Transverse colon (tissue), 4 donors: ENCODE measurements around the gene MSH2. TPM values are rescaled to one million over a fixed set of nuclear protein-coding genes. Genes with fewer than 3 reads are reported as not detected.

Source experiments
- DNase-seq: peaks from one replicate; pipeline ENCODE4 v3.0.0-alpha.2; 2019
- H3K27ac ChIP-seq, 4 donors: fragments of 200-600 bp; sonication (generic); 2 replicates each; pipeline ENCODE4 v1.5.1; 2016 to 2018; ENCODE audit warnings: inconsistent platforms in 4 of 4
- H3K27me3 ChIP-seq: fragments of 200-600 bp; sonication (generic); 2 replicates; pipeline ENCODE4 v1.5.1; 2017; ENCODE audit warnings: inconsistent platforms
- H3K36me3 ChIP-seq, 4 donors: fragments of 200-600 bp; sonication (generic); 2 replicates each; pipeline ENCODE4 v1.5.1; 2017 to 2019; ENCODE audit warnings: inconsistent platforms in 4 of 4
- H3K4me1 ChIP-seq, 4 donors: fragments of 200-600 bp; sonication (generic); 2 replicates each; pipeline ENCODE4 v1.5.1; 2017 to 2020; ENCODE audit warnings: inconsistent platforms in 4 of 4
- H3K4me3 ChIP-seq, 4 donors: fragments of 200-600 bp; sonication (generic); 1 replicate in 1 of 4; 2 replicates in 3 of 4; pipeline versions ENCODE4 v1.5.1 to v1.6.1; 2017 to 2019; ENCODE audit warnings: inconsistent platforms in 4 of 4
- H3K9me3 ChIP-seq, 2 donors: fragments of 200-600 bp; sonication (generic); 2 replicates each; pipeline ENCODE4 v1.5.1; 2017 to 2019; ENCODE audit warnings: inconsistent platforms in 2 of 2
- EP300 ChIP-seq: sonication (generic); formaldehyde crosslinking; IDR thresholded peaks from one replicate; pipeline ENCODE4 v1.6.1; 2017; ENCODE audit warnings: antibody characterized with exemption, low read depth
- POLR2A ChIP-seq: fragments of 450-650 bp; IDR thresholded peaks from one replicate; pipeline ENCODE4 v1.6.1; 2016; ENCODE audit warnings: antibody characterized with exemption, mild to moderate bottlenecking, moderate library complexity
- POLR2AphosphoS5 ChIP-seq, 3 donors: sonication (generic); formaldehyde crosslinking; IDR thresholded peaks; one replicate each; pipeline ENCODE4 v1.6.1; 2016; ENCODE audit warnings: antibody characterized with exemption in 3 of 3
- WGBS, 2 donors: methylation state at CpG; one replicate each; pipeline ENCODE4 v1.1.5; 2018; ENCODE audit warnings: low coverage in 1 of 2; 5-methylcytosine and 5-hydroxymethylcytosine counted together
- in situ Hi-C, 4 donors: fragments of 200-750 bp; cut with MboI; loops; one replicate each; pipeline versions ENCODE4 v1.15.0 to v1.15.1; 2017; ENCODE audit warnings: low sequenced_read_pairs in 3 of 4, low pct_ligation_motif_present in 1 of 4, low pct_unique_long_range_greater_than_20kb in 1 of 4
- intact Hi-C: fragments of 100-400 bp; cut with DNase I; formaldehyde crosslinking; loops from one replicate; pipeline ENCODE4 v1.15.1; 2023; ENCODE audit warnings: low total_unique reads
- small RNA-seq, 4 donors: library from RNA; depleted of rRNA; stranded (forward); fragments of <200 nt; gene quantifications; one replicate each; pipeline ENCODE3, GENCODE V24; 2016
- total RNA-seq, 4 donors: library from RNA; depleted of rRNA; stranded (reverse); fragments of >200 nt; gene quantifications; one replicate each; pipeline ENCODE4 v1.1.0, GENCODE V29; 2016
- TF ChIP-seq, protein P1 (sequence below), 5 experiments: fragments of 200-600 bp in 3 of 5; fragments of 450-650 bp in 2 of 5; sonication (generic) in 3 of 5; IDR thresholded peaks; 1 replicate in 2 of 5; 2 replicates in 3 of 5; pipeline ENCODE4 v1.5.1; 2016 to 2017; ENCODE audit warnings: antibody characterized with exemption in 5 of 5, inconsistent platforms in 3 of 5, mild to moderate bottlenecking in 2 of 5, moderate library complexity in 1 of 5

The MSH2 gene
- total RNA-seq, 4 donors from 2014 or later: 3.0 to 10.8 (median 5.0) TPM

GRCh38 chr2:47528455-47528854 lies 125.5 kb downstream of the MSH2 start:
- no peak for TF ChIP-seq POLR2A
- no peak for TF ChIP-seq EP300
- TF ChIP-seq POLR2AphosphoS5 (IDR thresholded peaks at IDR 0.05): no peak
- TF ChIP-seq, protein P1, sequence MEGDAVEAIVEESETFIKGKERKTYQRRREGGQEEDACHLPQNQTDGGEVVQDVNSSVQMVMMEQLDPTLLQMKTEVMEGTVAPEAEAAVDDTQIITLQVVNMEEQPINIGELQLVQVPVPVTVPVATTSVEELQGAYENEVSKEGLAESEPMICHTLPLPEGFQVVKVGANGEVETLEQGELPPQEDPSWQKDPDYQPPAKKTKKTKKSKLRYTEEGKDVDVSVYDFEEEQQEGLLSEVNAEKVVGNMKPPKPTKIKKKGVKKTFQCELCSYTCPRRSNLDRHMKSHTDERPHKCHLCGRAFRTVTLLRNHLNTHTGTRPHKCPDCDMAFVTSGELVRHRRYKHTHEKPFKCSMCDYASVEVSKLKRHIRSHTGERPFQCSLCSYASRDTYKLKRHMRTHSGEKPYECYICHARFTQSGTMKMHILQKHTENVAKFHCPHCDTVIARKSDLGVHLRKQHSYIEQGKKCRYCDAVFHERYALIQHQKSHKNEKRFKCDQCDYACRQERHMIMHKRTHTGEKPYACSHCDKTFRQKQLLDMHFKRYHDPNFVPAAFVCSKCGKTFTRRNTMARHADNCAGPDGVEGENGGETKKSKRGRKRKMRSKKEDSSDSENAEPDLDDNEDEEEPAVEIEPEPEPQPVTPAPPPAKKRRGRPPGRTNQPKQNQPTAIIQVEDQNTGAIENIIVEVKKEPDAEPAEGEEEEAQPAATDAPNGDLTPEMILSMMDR (IDR thresholded peaks at IDR 0.05): no peak
- H3K4me1 ChIP-seq: no peaks in the 10 kb centered on the region
- no peak overlapping the region for H3K27ac ChIP-seq
- no peak overlapping the region for H3K4me3 ChIP-seq
- H3K9me3 ChIP-seq: no peaks in the 10 kb centered on the region
- WGBS, 2 donors: 100% methylated on average over 4 of the region's 6 CpGs; no CpG with 5 or more reads in 1 of the 2 donors
- no peaks in the 10 kb centered on the region for H3K27me3 ChIP-seq
- in situ Hi-C loops: no loop called here
- intact Hi-C loops: no loop called here
- no peak for DNase-seq
- no peaks in the 10 kb centered on the region for H3K36me3 ChIP-seq

- in situ Hi-C loops: no loop called here
- Histone ChIP-seq H3K9me3 (no peaks in the 10 kb centered on the region), H3K36me3 (no peaks in the 10 kb centered on the region), H3K27me3 (no peaks in the 10 kb centered on the region), H3K4me1 (no peaks in the 10 kb centered on the region), H3K27ac (no peak overlapping the region), H3K4me3 (no peak overlapping the region)
- intact Hi-C loops: no loop called here
- TF ChIP-seq POLR2AphosphoS5 (IDR thresholded peaks at IDR 0.05) (no peak), EP300 (no peak), POLR2A (no peak)
- TF ChIP-seq, protein P1 (IDR thresholded peaks at IDR 0.05): no peak
- DNase-seq: no peak
- 70% methylated on average over 5 of the region's 6 CpGs; no CpG with 5 or more reads in 1 of the 2 donors for WGBS, 2 donors
Observed at GRCh38 chr2:47528874-47529273, 125.9 kb downstream of the MSH2 start.

GRCh38 chr2:47530105-47530760 lies 127.3 kb downstream of the MSH2 start:
- DNase-seq: no peak
- Histone ChIP-seq H3K9me3 (no peaks in the 10 kb centered on the region), H3K4me3 (no peak overlapping the region), H3K27ac (no peak overlapping the region), H3K27me3 (no peaks in the 10 kb centered on the region), H3K4me1 (no peaks in the 10 kb centered on the region), H3K36me3 (no peaks in the 10 kb centered on the region)
- in situ Hi-C loops: no loop called here
- TF ChIP-seq, protein P1 (IDR thresholded peaks at IDR 0.05): no peak
- TF ChIP-seq EP300 (no peak), POLR2AphosphoS5 (IDR thresholded peaks at IDR 0.05) (no peak), POLR2A (no peak)
- 81 to 91% methylated on average over 4 to 14 of the region's 16 CpGs for WGBS, 2 donors
- intact Hi-C loops: no loop called here

GRCh38 chr2:47531378-47532042 lies 128.6 kb downstream of the MSH2 start:
- intact Hi-C loops (no loop called here), in situ Hi-C loops (no loop called here)
- no peaks in the 10 kb centered on the region for H3K9me3 ChIP-seq
- no peak for DNase-seq
- H3K27ac ChIP-seq: no peak overlapping the region
- H3K27me3 ChIP-seq: no peaks in the 10 kb centered on the region
- TF ChIP-seq POLR2A: no peak
- no peaks in the 10 kb centered on the region for H3K36me3 ChIP-seq
- no peaks in the 10 kb centered on the region for H3K4me1 ChIP-seq
- no peak overlapping the region for H3K4me3 ChIP-seq
- WGBS, 2 donors: 88 to 90% methylated on average over 4 to 5 of the region's 5 CpGs

Small RNAs within 50 kb of the gene (small RNA-seq; reads per million reads assigned to genes)
- gene MIR559 (0 to 0.55 (median 0.18) reads per million in 4 donors), gene RF00017 (0 reads per million in 4 donors), gene RN7SKP119 (0 reads per million in 4 donors)

Other genes with a start within 250 kb of the MSH2 start
- 1 to 10 TPM in 1 of 4 donors, under 1 TPM in 2, not detected in 1; 0.64 to 1.2 (median 0.82) TPM for gene STPG4, start 247.8 kb upstream of the MSH2 start, total RNA-seq
- 100 to 1,000 TPM; 201 to 712 (median 409) TPM for gene CALM2, start 226.6 kb upstream of the MSH2 start, total RNA-seq
- gene EPCAM, start 33.8 kb upstream of the MSH2 start, total RNA-seq: 100 to 1,000 TPM; 238 to 988 (median 646) TPM
- gene KCNK12, start 167.8 kb downstream of the MSH2 start, total RNA-seq: under 1 TPM in 1 of 4 donors, not detected in 3; 0.16 TPM